COR-L47 (cell line): ENCODE results near the gene L1TD1.
A peak's percentile ranks its signal among the peaks of the same experiment; 100 is the strongest.
"Not testable (repeated sequence)": the region's sequence is repeated elsewhere in the genome, so short reads cannot be mapped to it uniquely, and the experiment has no call there.

ENCODE experiments used
- DNase-seq: peaks from one replicate; lab custom pipeline; 2025; lab: John Stamatoyannopoulos, UW

Gene L1TD1

GRCh38 chr1:62235576-62235975, 40.9 kb downstream of the L1TD1 start:
- DNase-seq = no peak

GRCh38 chr1:62237361-62237760, 42.7 kb downstream of the L1TD1 start:
- no peak for DNase-seq

DNA sequence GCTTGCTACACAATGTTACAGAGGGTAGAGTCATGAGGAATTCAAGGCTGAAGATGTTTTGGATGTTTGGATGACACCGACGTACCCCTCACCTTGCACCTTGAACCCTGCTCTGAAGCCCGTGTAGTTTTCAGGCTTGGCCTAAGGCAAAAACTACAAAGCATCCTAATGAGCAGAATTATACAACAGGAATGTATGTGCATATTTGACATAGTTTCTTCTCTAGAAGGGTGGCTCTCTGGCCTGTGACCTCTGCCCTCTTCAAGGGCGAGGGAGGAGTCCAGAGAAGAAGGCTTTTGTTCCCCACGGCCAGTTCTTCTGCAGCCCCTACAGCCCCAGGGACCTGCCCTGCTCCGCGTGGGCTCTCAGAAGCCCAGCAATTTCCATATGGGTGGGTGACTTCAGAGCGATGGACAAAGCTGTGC, 43.3 kb downstream of the L1TD1 start:
- no peak for DNase-seq

GRCh38 chr1:62238507-62238906, 43.9 kb downstream of the L1TD1 start:
- DNase-seq = no peak

DNA sequence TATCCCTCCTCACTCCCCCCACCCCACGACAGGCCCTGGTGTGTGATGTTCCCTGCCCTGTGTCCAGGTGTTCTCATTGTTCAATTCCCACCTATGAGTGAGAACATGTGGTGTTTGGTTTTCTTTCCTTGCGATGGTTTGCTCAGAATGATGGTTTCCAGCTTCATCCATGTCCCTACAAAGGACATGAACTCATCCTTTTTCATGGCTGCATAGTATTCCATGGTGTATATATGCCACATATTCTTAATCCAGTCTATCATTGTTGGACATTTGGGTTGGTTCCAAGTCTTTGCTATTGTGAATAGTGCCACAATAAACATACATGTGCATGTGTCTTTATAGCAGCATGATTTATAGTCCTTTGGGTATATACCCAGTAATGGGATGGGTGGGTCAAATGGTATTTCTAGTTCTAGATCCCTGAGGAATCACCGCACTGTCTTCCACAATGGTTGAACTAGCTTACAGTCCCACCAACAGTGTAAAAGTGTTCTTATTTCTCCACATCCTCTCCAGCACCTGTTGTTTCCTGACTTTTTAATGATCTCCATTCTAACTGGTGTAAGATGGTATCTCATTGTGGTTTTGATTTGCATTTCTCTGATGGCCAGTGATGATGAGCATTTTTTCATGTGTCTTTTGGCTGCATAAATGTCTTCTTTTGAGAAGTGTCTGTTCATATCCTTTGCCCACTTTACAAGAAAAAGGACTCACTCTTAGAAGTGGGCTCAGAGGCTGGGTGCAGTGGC, 45.2 kb downstream of the L1TD1 start:
- DNase-seq = not testable (repeated sequence)

- DNase-seq = no peak
Observed at GRCh38 chr1:62240651-62241370, 46.2 kb downstream of the L1TD1 start.

GRCh38 chr1:62241371-62242131, 46.9 kb downstream of the L1TD1 start:
- no peak for DNase-seq

DNA sequence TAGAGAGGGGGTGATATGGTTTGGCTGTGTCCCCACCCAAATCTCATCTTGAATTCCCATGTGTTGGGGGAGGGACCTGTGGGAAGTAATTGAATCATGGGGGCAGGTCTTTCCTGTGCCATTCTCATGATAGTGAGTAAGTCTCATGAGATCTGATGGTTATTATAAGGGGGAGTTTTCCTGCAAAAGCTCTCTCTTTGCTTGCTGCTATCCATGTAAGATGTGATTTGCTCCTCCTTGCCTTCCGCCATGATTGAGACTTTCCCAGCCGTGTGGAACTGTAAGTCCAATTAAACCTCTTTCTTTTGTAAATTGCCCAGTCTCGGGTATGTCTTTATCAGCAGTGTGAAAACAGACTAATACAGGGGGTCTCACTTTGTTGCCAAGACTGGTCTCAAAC, 49.7 kb downstream of the L1TD1 start:
- DNase-seq = not testable (repeated sequence)

DNA sequence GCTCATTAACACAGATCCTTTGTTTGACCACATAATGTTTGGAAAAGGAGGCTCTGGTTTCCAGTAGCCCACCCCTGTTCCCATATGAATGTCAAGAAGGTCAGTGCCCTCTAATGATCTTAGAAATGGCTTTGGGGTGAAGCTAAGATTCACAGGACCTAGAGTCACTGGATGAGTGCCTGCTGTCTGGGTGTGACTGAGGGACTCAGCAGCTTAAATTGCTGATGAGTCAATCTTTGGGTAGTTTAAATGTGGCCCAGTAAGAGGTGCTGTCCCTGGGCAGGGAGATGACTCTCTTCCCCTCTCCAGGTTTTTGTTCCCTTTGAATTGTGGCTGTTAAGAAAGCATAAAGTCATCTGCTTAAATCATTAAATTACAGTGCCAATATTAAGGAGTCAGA, 50.6 kb downstream of the L1TD1 start:
- DNase-seq = no peak

DNA sequence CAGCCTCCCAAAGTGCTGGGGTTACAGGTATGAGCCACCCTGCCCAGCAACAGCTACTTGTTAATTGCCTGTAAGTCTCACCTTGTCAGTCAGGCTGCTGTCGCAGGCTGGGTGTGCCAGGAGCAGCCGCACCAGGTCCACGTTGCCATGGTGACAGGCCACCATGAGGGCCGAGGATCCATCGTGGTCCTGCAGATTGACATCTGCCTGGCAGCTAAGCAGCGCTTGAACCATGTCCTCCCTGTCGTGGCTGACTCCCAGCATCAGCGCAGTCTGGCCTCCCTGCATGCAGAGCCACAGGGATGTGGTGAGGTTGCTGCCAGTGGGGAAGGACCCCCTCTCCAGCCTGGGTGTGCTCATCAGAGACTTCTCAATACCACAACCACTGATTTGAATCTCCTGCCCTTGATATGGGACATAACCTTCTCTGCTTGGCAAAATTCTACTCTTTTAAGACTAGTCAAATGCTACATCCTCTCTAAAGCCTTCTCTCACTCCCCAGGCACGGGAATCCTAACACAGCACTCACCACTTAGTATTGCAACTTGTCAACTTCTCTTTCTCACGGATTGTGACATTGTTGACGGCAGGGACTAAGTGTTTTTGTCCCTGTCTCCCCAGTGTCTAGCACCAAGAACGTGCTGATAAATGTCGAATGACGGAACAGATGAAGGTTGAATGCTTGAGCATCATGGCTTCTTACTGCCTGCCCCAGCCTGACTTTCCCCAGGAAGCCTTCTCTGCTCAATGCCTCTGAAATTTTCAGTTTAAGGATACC, 52.9 kb downstream of the L1TD1 start:
- DNase-seq = peak; percentile 59

- no peak for DNase-seq
Observed at GRCh38 chr1:62250126-62250726, 55.6 kb downstream of the L1TD1 start.

DNA sequence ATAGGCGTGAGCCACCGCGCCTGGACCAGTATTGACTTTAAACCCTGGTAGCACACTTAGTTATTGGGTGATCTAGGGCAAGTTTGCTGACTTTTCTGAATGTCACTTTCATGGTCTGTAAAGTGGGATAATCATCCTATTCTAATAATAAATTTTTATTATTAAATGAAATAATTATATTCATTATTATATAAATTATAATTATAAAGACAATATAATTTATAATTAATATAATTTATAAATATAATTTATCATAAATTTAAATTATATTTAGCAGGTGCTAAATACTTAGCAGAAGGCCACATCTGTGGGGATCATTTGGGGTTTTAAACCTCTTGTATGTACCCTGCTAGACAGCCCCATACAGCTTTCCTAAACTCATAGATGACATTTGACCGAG, 64.9 kb downstream of the L1TD1 start:
- DNase-seq = no peak

- no peak for DNase-seq
Observed at GRCh38 chr1:62260688-62261087, 66.0 kb downstream of the L1TD1 start.
